ENCODE data around the gene ATG7. TPM values are rescaled to one million over a fixed set of nuclear protein-coding genes. Genes with fewer than 3 reads are reported as not detected.

ATG7 gene
- total RNA-seq, 1 experiment from 2014 or later = 56.1 TPM

DNA sequence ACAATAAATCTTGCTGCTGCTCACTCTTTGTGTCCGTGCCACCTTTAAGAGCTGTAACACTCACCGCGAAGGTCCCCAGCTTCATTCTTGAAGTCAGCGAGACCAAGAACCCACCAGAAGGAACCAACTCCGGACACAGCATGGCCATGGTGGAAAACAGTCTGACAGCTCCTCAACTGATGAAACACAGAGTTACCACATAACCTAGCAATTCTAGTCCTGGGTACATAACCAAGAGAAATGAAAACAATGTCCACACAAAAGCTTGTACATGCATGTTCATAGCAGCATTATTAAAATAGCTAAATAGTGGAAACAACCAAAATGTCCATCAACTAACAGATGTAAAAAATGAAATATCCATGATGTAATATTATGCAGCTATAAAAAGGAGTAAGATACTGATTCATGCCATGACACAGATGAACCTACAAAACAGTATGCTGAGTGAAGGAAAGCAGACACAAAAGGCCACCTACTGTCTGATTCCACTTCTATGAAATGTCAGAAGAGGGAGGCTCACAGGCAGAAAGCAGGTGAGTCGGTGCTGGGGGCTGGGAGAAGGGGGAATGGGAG is 334.8 kb downstream of the ATG7 start:
- H3K4me1 ChIP-seq (replicated peaks; ENCODE audit: insufficient read depth) = peaks cover 11% of the 10 kb centered on the region
- H4K20me1 ChIP-seq (ENCODE audit: insufficient read depth) = peaks cover 31% of the 10 kb centered on the region; the same call in 1 of the 2 replicates
- no TSS peak for BruUV-seq (replicated peaks)
- no peak overlapping the region for H3K27ac ChIP-seq
- H3K4me2 ChIP-seq = no peak overlapping the region
- intact Hi-C loops (cut with micrococcal nuclease; ENCODE audit: unreplicated experiment) = no loop called here
- H3K9me3 ChIP-seq (ENCODE audit: insufficient read depth, low read depth) = no peaks in the 10 kb centered on the region
- H3K27me3 ChIP-seq (ENCODE audit: insufficient read depth, low read depth) = no peaks in the 10 kb centered on the region
- H3K4me3 ChIP-seq = no peak overlapping the region
- H3K79me2 ChIP-seq (ENCODE audit: low read depth) = peaks cover 88% of the 10 kb centered on the region
- peaks cover 17% of the 10 kb centered on the region; the same call in 1 of the 2 replicates for H3F3A ChIP-seq (ENCODE audit: insufficient read depth, low read depth)
- no peak for TF ChIP-seq EZH2 (IDR thresholded peaks at IDR 0.05; ENCODE audit: low read depth)
- TF ChIP-seq, protein P1, sequence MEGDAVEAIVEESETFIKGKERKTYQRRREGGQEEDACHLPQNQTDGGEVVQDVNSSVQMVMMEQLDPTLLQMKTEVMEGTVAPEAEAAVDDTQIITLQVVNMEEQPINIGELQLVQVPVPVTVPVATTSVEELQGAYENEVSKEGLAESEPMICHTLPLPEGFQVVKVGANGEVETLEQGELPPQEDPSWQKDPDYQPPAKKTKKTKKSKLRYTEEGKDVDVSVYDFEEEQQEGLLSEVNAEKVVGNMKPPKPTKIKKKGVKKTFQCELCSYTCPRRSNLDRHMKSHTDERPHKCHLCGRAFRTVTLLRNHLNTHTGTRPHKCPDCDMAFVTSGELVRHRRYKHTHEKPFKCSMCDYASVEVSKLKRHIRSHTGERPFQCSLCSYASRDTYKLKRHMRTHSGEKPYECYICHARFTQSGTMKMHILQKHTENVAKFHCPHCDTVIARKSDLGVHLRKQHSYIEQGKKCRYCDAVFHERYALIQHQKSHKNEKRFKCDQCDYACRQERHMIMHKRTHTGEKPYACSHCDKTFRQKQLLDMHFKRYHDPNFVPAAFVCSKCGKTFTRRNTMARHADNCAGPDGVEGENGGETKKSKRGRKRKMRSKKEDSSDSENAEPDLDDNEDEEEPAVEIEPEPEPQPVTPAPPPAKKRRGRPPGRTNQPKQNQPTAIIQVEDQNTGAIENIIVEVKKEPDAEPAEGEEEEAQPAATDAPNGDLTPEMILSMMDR (conservative IDR thresholded peaks at IDR 0.05) = no peak
- no peak for DNase-seq
- POLR2A ChIA-PET (ENCODE audit: unreplicated experiment) = no interaction called here
- CTCF ChIA-PET = no interaction called here
- H3K9me2 ChIP-seq (ENCODE audit: insufficient read depth) = no peaks in the 10 kb centered on the region
- no peak overlapping the region for H2AFZ ChIP-seq
- no peaks in the 10 kb centered on the region for H3K36me3 ChIP-seq (ENCODE audit: low read depth)

Other genes with a start within 250 kb of the ATG7 start
- 7.4 and 9.2 TPM in 2 replicates for gene HRH1, start 117.9 kb upstream of the ATG7 start, total RNA-seq (2021)

All from PC-9 (cell line).